Suprapubic skin (tissue), 4 donors: ENCODE results near the gene SHOC1.

Experiments
- CTCF ChIP-seq, 2 donors: fragments of 200-600 bp in 1 of 2; fragments of 450-650 bp in 1 of 2; sonication (generic) in 1 of 2; IDR thresholded peaks; one replicate each; pipeline ENCODE4 v1.5.1; 2016 to 2019; ENCODE audit warnings: antibody characterized with exemption in 2 of 2, mild to moderate bottlenecking in 1 of 2, moderate library complexity in 1 of 2
- EP300 ChIP-seq: sonication (generic); formaldehyde crosslinking; IDR thresholded peaks from one replicate; pipeline ENCODE4 v1.6.1; 2017; ENCODE audit warnings: antibody characterized with exemption
- POLR2A ChIP-seq, 2 donors: fragments of 450-650 bp; IDR thresholded peaks; one replicate each; pipeline ENCODE4 v1.6.1; 2017; ENCODE audit warnings: antibody characterized with exemption in 2 of 2, mild to moderate bottlenecking in 2 of 2, moderate library complexity in 2 of 2
- POLR2AphosphoS5 ChIP-seq, 3 donors: sonication (generic); formaldehyde crosslinking; IDR thresholded peaks; one replicate each; pipeline ENCODE4 v1.6.1; 2017; ENCODE audit warnings: antibody characterized with exemption in 3 of 3

GRCh38 chr9:111831371-111832108 lies 36.8 kb upstream of the SHOC1 start:
- TF ChIP-seq CTCF (IDR thresholded peaks at IDR 0.05) (no peak), EP300 (no peak), POLR2A (IDR thresholded peaks at IDR 0.05) (no peak), POLR2AphosphoS5 (IDR thresholded peaks at IDR 0.05) (no peak)
